ENCODE measurements around the gene CUL5.

Gene CUL5

GRCh38 chr11:108008656-108009496 is at the start of gene CUL5:
TSS of gene CUL5 (plus strand) at chr11:108008898. CDS start at chr11:108009349, 451 bp downstream.
- DNase-seq = peak; percentile 95

DNA sequence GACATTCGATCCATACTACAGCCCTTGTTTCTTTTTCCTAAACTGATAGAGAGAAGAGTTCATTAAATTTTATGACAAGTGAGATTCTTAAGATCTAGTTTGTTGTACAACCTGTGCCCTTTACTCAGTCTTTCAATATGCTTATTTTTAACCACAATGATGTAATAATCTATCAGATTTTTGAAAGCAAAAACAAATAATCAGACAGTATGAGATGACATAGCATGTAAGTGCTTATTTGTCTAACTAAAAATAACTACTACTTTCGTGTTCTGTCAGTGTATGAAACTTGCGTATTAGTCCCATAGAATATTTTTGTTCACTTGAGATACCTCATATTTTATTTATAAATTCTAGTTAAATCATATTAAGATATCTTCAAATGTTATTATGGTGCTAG is 47.2 kb upstream of the CUL5 start:
- DNase-seq = no peak

- no peak for DNase-seq
Observed at GRCh38 chr11:107962181-107962580, 46.5 kb upstream of the CUL5 start.

DNA sequence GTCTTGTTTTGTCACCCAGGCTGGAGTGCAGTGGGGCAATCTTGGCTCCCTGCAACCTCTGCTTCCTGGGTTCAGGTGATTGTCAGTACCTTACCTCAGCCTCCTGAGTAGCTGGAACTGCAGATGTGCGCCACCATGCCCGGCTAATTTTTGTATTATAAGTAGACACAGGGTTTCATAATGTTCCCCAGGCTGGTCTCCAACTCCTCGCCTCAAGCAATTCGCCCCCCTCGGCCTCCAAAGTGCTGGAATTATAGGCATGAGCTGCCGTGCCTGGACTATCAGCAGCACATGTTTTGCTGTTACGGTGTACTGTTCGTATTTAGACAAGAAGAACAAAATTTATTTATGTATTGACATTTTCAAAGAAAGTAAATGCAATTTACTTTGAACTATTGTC is 45.6 kb upstream of the CUL5 start:
- DNase-seq = no peak

DNA sequence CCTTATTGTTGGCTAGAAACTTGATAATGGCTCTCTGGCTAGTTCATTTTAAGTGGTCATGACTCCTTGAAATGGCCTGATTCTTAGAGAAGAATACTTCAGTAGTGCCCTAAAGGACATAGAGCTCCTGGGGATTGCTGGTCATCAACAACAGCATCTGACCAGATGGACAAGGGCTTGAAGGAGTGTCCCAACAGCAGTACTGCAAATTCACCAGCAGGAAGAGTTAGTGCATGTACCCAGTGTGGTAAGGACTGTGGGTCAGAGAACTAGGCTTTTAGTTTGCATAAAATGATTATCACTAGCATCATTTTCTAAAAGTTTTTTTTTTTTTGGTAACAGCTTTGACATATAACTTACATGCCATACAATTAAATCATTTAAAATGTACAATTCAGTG is 39.5 kb upstream of the CUL5 start:
- no peak for DNase-seq

- no peak for DNase-seq
Observed at GRCh38 chr11:107970049-107970448, 38.6 kb upstream of the CUL5 start.

DNA sequence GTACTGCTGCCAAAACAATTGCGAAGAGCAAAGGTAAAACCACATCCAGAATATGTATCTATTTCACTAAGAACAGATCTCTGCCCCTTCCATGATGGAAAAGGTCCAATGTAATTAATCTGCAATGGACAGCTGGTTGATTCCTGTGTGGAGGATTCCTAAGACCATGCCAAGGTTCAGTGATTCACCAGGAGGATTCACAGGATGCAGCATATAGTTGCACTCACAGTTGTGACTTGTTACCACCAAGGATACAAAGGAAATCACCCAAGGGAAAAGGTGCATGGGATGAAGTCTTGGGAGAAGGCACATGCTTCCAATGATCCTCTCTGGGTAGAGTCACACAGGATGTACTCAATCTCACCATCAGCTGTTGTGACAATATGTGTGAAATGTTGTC is 35.1 kb upstream of the CUL5 start:
- no peak for DNase-seq

DNA sequence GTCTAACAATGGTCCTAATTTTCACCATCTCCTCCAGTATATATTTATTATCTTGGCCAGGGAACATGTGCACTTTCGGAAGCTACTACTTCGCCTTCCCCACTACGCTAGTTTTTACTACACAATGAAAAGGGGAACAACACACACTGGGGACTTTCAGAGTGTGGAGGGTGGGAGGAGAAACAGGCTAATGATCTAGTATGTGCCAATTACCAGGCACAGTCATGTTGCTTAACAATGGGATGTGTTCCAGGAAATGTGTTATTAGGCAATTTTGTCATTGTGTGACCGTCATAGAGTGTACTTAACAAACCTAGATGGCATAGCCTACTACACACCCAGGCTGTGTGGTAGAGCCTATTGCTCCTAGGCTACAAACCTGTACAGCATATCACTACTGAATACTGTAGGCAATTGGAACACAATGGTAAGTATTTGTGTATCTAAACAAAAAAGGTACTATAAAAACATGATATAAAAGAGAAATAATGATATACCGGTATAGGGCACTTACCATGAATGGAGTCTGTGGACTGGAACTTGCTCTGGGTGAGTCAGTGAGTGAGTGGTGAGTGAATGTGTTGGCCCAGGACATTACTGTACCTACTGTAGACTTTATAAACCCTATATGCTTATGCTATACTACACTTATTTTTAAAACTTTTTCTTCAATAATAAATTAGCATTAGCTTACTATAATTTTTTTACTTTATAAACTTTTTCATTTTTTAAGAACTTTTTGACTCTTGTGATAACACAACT is 20.1 kb upstream of the CUL5 start:
- no peak for DNase-seq

DNA sequence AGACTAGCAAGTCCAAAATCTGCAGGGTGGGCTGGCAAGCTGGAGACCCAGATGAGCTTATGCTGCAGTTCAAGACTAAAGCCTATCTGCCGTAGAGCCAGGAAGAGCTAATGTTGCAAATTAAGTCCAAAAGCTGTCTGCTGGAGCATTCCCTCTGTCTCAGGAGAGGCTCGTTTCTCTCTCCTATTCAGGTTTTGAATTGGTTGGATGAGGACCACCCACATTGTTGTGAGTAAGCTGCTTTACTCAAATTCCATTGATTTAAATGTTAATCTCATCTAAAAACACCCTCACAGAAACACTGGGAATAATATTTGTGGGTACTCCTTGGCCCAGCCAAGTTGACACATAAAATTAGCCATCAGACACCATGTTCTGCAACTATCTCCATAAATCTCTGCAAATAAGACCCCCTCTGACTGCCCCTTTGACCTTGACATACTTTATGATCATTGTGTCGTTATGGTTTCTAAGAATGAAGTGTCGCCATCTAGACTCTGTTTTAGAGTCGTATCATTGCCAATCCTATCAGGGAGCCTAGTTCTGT is 16.8 kb upstream of the CUL5 start:
- no peak for DNase-seq

DNA sequence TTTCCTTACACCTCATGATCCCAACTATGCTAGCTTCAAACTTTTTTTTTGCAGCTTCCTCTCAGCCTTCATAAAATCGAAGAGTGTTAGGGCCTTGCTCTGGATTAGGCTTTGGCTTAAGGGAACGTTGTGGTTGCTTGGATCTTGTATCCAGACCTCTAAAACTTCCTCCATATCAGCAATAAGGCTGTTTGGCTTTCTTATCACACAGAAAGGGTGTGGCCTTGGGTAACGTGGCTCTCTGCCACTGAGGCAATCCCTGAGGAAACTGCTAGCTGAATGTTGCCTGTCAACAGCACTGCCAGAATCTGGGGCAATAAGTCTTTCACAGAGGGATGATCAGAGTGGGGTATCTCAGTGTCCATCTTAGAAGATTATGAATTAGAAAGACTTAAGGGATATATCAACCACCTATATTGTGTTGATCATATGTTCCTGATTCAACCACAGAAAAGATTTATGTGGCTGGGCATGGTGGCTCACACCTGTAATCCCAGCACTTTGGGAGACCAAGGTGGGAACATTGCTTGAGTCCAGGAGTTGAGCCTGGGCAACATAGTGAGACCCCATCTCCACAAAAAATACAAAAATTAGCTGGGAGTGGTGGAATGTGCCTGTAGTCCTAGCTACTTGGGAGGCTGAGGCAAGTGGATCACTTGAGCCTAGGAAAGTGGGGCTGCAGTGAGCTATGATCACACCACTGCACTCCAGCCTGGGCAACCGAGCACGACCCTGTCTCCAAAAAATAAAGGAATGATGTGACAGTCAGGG is 12.5 kb upstream of the CUL5 start:
- no peak for DNase-seq

GRCh38 chr11:107998761-107999160 is 9.9 kb upstream of the CUL5 start:
- DNase-seq = no peak

DNA sequence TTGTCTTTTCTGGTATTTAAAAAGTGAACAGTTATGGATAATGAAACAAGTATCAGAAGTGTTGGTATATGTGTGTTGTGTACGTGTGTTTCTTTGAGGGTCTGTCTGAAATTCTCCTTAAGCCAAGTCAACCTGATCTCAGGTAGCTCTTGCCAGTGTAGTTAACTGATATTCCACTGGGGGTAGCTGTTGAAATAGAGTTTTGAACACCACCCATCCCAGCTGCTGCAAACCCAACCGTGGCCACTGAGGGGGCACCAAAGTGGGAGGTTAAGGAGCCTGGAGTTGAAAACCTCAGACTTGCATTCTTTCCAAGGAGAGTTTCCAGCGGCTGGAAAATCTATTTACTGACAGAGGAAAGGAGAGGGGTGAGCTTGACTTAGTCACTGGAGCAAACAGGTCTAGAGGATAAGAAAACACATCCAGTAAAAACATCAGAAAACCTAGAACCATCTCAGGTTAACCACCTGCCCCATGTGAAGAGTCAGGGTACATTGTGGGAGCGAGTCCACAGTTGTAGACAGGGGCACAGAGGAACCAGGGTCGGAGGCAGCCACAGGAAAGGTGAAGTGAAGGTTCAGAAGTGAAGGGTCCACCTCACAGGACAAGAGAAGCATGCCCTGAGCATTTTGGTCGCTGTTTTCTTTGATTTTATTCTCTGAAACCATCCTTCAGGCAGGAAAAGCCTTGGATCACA is 8.8 kb upstream of the CUL5 start:
- DNase-seq = peak; percentile 34

GRCh38 chr11:108002476-108002875 is 6.2 kb upstream of the CUL5 start:
- no peak for DNase-seq

DNA sequence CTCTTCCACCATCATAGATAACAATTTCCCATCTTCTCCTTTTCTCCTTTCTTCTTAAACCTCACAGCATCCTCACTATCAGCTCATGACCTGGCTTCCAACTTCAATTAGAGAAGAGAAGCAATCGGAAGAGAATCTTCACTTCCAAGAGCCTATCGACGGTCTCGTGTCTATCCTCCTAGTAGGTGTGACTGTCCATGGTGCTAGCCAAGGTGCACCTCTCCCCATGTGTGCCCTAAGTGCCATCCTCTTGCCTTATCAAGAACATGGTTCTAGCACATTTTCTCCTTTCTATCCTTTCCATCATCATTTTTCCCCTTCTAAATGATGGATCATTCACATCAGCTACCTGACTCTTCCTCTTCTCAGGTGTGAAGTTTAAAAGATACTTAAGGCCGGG is 5.1 kb upstream of the CUL5 start:
- no peak for DNase-seq

DNA sequence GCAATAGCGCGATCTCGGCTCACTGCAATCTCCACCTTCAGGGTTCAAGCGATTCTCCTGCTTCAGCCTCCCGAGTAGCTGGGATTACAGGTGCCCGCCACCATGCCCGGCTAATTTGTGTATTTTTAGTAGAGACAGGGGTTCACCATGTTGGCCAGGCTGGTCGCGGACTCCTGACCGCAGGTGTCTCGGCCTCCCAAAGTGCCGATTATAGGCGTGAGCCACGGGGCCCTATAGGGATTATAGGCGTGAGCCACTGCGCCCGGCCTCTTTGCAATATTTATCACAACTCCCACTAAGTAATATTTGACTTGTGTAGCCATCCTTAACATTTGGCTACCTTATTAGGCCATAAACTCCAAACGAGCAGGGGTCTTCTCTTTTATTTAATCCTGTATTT is 879 bp upstream of the CUL5 start:
- no peak for DNase-seq

DNA sequence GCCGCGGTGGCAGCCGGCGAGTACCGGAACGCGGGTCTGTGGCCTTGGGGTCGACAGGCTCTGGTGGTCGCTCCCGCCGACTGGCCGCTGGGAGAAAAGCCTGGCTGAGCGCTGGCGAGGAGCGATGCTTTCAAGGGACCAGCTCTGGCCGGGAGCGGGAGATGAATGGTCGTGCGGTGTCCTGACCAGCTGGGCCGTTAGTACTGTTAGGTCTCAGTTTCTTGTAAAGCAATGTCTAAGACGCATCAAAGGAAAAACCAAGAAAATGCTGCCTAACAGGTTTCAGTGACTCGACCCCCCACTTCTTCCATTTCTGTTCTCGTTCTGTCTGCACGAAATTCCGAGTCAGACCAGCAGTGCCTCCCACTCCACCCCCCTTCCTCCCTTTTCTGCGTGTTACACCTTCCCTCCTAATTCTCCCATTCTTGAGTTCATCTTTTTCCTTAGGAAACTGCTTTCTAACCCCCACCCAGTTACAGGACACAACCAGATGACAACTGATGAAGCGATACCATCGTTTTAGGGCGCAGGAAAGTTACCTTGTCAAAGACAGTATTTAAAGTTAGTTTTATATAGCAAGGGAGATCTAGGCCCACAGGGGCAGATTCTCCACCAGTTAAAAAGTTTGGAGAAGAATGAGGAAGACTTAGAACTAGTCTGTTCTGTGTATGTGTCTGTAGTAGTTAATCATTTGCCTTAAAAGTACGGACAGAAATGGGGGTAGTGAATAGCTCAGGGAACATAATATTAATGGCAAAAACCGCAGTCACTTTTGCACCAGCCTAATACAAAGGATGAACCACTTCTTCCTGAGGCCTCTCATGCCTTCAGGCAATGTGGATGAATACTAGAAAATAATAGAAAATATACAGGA is 1.0 kb downstream of the CUL5 start:
- DNase-seq = no peak

DNA sequence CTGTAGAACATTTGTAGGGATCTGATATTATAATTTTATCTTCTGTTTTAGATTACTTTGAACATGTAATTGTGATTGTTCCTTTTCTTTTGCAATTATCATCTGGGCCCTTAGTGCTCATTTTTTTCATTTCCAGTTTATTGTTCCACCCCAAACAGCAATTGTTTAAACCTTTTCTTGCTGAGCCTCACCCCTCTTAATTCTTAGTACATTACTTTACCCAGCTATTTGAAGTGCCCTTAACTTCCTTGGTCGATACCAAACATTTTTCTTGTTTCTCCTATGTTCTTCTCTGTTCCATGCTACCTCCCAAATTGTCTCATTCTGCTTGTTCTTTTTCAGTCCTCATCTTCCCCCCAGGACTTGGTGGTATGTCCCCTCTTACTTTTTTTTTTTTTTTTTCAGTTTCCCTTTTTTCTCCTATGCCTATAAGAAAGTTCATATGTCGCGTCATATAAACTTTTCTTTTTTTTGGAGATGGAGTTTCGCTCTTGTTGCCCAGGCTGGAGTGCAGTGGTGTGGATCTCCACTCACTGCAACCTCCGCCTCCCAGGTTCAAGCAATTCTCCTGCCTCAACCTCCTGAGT is 3.5 kb downstream of the CUL5 start:
- no peak for DNase-seq

GRCh38 chr11:108016647-108017046 is 7.9 kb downstream of the CUL5 start:
- no peak for DNase-seq

DNA sequence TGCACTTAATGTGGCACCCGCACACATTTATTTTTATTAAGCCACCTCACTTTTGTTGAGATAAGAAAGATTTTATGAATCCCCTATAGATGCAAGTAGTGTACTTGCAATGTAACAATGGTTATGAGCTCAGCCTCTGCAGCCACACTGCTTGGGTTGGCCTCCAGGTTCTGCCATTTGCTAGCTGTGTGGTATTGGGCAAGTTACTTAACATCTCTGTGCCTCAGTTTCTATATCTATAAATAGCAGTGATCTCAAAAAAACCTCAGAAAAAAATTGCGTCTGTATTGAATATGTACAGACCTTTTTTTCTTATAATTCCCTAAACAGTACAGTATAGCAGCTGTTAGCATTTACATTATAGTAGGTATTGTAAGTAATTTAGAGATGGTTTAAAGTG is 10.0 kb downstream of the CUL5 start:
- DNase-seq = no peak

DNA sequence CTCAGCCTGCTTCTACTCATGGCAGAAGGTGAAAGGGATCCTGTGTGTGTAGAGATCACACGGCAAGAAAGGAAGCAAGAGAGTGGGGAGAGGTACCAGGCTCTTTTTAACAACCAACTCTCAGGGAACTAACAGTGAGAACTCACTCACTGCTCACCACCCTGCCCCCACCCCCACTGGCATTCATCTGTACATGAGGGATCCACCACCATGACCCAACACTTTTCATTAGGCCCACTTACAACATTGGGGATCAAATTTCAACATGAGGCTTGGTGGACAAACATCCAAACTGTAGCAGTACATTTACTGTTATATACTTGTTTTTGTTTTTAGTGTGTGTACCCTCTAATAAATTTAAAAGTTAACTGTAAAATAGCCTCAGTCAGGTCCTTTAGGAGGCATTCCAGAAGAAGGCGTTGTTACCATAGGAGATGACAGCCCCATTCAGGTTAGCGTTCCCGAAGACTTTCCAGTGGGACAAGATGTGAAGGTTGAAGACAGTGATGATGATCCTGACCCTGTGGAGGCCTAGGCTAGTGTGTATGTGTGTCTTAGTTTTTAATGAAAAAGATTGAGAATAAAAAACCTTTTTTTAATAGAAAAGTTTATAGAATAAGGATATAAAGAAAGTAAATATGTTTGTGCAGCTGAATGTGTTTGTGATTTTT is 11.3 kb downstream of the CUL5 start:
- DNase-seq = no peak
